Stimulated activated CD8-positive, alpha-beta memory T cell treated with anti-CD3 and anti-CD28 coated beads, Interleukin-15, amount 100 ng/mL, for 24 hours (primary cell): ENCODE measurements around the gene GXYLT2.
"Not testable (repeated sequence)": the region's sequence is repeated elsewhere in the genome, so short reads cannot be mapped to it uniquely, and the experiment has no call there.

Experiments used
- DNase-seq: peaks from one replicate; pipeline ENCODE4 v3.0.0-alpha.2; 2020; ENCODE audit warnings: low read depth

GXYLT2 gene

GRCh38 chr3:72892870-72893269, 5.0 kb downstream of the GXYLT2 start:
- no peak for DNase-seq

- no peak for DNase-seq
Measured at GRCh38 chr3:72894976-72895552, 7.2 kb downstream of the GXYLT2 start.

GRCh38 chr3:72896996-72897757, 9.3 kb downstream of the GXYLT2 start:
- no peak for DNase-seq

GRCh38 chr3:72897758-72898007, 9.8 kb downstream of the GXYLT2 start:
- no peak for DNase-seq

GRCh38 chr3:72899349-72899765, 11.5 kb downstream of the GXYLT2 start:
- DNase-seq = no peak

GRCh38 chr3:72900048-72900447, 12.2 kb downstream of the GXYLT2 start:
- DNase-seq = no peak

- DNase-seq = no peak
Measured at GRCh38 chr3:72901840-72902239, 14.0 kb downstream of the GXYLT2 start.

- no peak for DNase-seq
Measured at GRCh38 chr3:72903004-72903403, 15.2 kb downstream of the GXYLT2 start.

- no peak for DNase-seq
Measured at GRCh38 chr3:72904163-72904562, 16.3 kb downstream of the GXYLT2 start.

- DNase-seq = no peak
Measured at GRCh38 chr3:72906154-72906553, 18.3 kb downstream of the GXYLT2 start.

GRCh38 chr3:72907131-72907711, 19.4 kb downstream of the GXYLT2 start:
- DNase-seq = no peak

GRCh38 chr3:72907731-72908620, 20.1 kb downstream of the GXYLT2 start:
- no peak for DNase-seq

- DNase-seq = no peak
Measured at GRCh38 chr3:72909591-72909990, 21.7 kb downstream of the GXYLT2 start.

GRCh38 chr3:72912532-72912931, 24.7 kb downstream of the GXYLT2 start:
- no peak for DNase-seq

GRCh38 chr3:72914383-72914782, 26.5 kb downstream of the GXYLT2 start:
- DNase-seq = no peak

- no peak for DNase-seq
Measured at GRCh38 chr3:72916250-72916649, 28.4 kb downstream of the GXYLT2 start.

GRCh38 chr3:72919520-72919919, 31.7 kb downstream of the GXYLT2 start:
- no peak for DNase-seq

GRCh38 chr3:72924055-72924454, 36.2 kb downstream of the GXYLT2 start:
- no peak for DNase-seq

GRCh38 chr3:72928781-72929735, 41.2 kb downstream of the GXYLT2 start:
- DNase-seq = not testable (repeated sequence)

- DNase-seq = no peak
Measured at GRCh38 chr3:72930754-72931153, 42.9 kb downstream of the GXYLT2 start.

GRCh38 chr3:72932416-72932815, 44.6 kb downstream of the GXYLT2 start:
- DNase-seq = no peak
